CD4-positive, alpha-beta memory T cell (primary cell): Measurements from ENCODE around the gene TRIM8. TPM values are rescaled to one million over a fixed set of nuclear protein-coding genes. Genes with fewer than 3 reads are reported as not detected.

Experiments used
- CTCF ChIA-PET: fragments of 350-600 bp; sonication (Branson Sonifier 250); formaldehyde crosslinking; loops from one replicate; lab custom pipeline; 2021; ENCODE audit warnings: inconsistent platforms; ENCODE audit not compliant: partially characterized antibody; lab: Charles Lee
- POLR2A ChIA-PET: fragments of 350-600 bp; sonication (Branson Sonifier 250); formaldehyde crosslinking; loops from one replicate; lab custom pipeline; 2021; ENCODE audit not compliant: partially characterized antibody; lab: Charles Lee
- DNase-seq, 5 donors: peaks; one replicate each; pipeline versions ENCODE4 v3.0.0 to v3.0.0-alpha.2; 2020 to 2022; ENCODE audit warnings: mixed read lengths in 1 of 5
- H3K27ac ChIP-seq: one replicate; pipeline ENCODE4 v1.7.0; 2013; ENCODE audit warnings: low read depth, low read length
- H3K27me3 ChIP-seq: 2 replicates; pipeline ENCODE4 v1.7.0; 2013; ENCODE audit warnings: mild to moderate bottlenecking, low read length, moderate library complexity; ENCODE audit not compliant: insufficient read depth
- H3K36me3 ChIP-seq: 2 replicates; pipeline ENCODE4 v1.7.0; 2013; ENCODE audit warnings: mild to moderate bottlenecking, low read length, moderate library complexity; ENCODE audit not compliant: insufficient read depth
- H3K4me1 ChIP-seq: 2 replicates; pipeline ENCODE4 v1.7.0; 2013; ENCODE audit warnings: mild to moderate bottlenecking, low read length, moderate library complexity; ENCODE audit not compliant: insufficient read depth
- H3K4me3 ChIP-seq, 2 donors: one replicate each; pipeline ENCODE4 v1.7.0; 2013; ENCODE audit warnings: low read length in 2 of 2, mild to moderate bottlenecking in 1 of 2
- H3K9me3 ChIP-seq, 2 donors: one replicate each; pipeline ENCODE4 v1.7.0; 2013; ENCODE audit warnings: low read length in 2 of 2, control low read depth in 1 of 2; ENCODE audit not compliant: control insufficient read depth in 1 of 2
- H3K27ac Mint-ChIP-seq, 7 donors: one replicate each; pipeline ENCODE4 v1.8.0; 2020 to 2021; ENCODE audit warnings: mixed read lengths in 7 of 7, mild to moderate bottlenecking in 6 of 7, inconsistent platforms in 3 of 7, moderate library complexity in 3 of 7
- H3K27me3 Mint-ChIP-seq, 2 donors: one replicate each; pipeline ENCODE4 v1.8.0; 2020 to 2021; ENCODE audit warnings: mixed read lengths in 2 of 2
- H3K36me3 Mint-ChIP-seq, 2 donors: one replicate each; pipeline ENCODE4 v1.8.0; 2020 to 2021; ENCODE audit warnings: mixed read lengths in 2 of 2, inconsistent platforms in 1 of 2, mild to moderate bottlenecking in 1 of 2
- H3K4me1 Mint-ChIP-seq, 4 donors: one replicate each; pipeline ENCODE4 v1.8.0; 2020 to 2021; ENCODE audit warnings: mixed read lengths in 4 of 4, mild to moderate bottlenecking in 1 of 4
- H3K4me3 Mint-ChIP-seq, 8 donors: one replicate each; pipeline ENCODE4 v1.8.0; 2020 to 2021; ENCODE audit warnings: mixed read lengths in 8 of 8, mild to moderate bottlenecking in 7 of 8, moderate library complexity in 6 of 8, inconsistent platforms in 3 of 8
- H3K9me3 Mint-ChIP-seq, 8 donors: one replicate each; pipeline ENCODE4 v1.8.0; 2020 to 2021; ENCODE audit warnings: mixed read lengths in 8 of 8, mild to moderate bottlenecking in 5 of 8, inconsistent platforms in 3 of 8, moderate library complexity in 1 of 8
- intact Hi-C: fragments of 100-400 bp; cut with micrococcal nuclease; formaldehyde crosslinking; loops from one replicate; pipeline ENCODE4 v1.15.1; 2023
- polyA plus RNA-seq, 2 donors: library from polyadenylated mRNA; unstranded; fragments of 300-500 nt; fragmentation: Illumina TruSeq; gene quantifications; one replicate each; pipeline ENCODE4 v1.2.3, GENCODE V29; 2021
- total RNA-seq, 2 experiments: library from RNA; stranded (reverse); gene quantifications; one replicate each; pipeline ENCODE4 v1.2.3, GENCODE V29; 2021

Gene TRIM8
- total and polyA plus RNA-seq, 4 experiments from 2014 or later: 33.0 to 71.6 (median 62.4) TPM

DNA sequence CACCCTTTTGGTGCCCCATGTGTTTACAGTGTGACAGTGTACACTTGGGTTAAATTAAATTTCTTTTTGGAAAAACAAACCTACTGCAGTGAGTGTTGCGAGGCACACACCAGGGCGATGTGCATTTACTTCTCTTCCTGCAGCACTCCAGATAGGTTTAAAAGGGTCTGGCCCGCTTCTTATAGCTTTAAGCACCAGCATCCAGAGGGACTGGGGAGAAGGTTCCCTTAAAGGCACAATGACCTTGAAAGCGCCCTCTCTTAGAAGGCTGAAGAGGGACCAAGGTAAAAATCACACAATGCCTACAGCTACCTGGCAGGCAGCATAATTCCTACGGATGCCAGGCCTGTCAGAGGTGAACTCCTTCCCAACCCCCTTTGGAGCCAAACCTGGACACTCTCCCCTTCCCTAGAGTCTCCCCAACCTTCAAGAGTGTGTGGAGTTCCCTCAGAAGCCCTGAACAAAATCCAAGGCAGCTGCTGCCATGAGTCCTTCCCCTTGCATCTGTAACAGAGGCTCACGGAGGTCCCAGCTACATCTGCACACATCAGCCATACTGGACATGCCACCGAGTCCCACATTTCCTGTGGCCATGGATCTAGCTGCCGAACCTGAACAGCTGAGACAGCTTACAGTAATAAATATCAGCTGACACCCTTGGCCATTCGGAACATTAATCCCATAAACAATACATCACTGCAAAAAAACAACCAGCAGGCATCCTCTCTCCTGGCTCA lies 33.2 kb downstream of the TRIM8 start:
- no peaks in the 10 kb centered on the region for H3K36me3 Mint-ChIP-seq
- H3K4me3 ChIP-seq: no peak overlapping the region
- CTCF ChIA-PET: interaction anchor here (0.9 to 4.2 kb wide), 9 partner anchors 7 to 808 kb away, joined by 3 to 44 read pairs (median 4); partner anchors contain the start of gene TRIM8
- no peak overlapping the region for H3K27ac ChIP-seq
- no peaks in the 10 kb centered on the region for H3K9me3 ChIP-seq
- POLR2A ChIA-PET: interaction anchor here (1.0 to 13.6 kb wide), 3 partner anchors 23 to 66 kb away, joined by 3 to 431 read pairs (median 48); partner anchors contain the start of genes ARL3, SFXN2 and TRIM8
- peaks cover 31 to 70% (median 55%) of the 10 kb centered on the region in 4 donors for H3K4me1 Mint-ChIP-seq
- H3K4me1 ChIP-seq: peaks cover 54% of the 10 kb centered on the region
- H3K36me3 ChIP-seq: no peaks in the 10 kb centered on the region
- intact Hi-C loops: no loop called here
- no peak for DNase-seq
- no peak overlapping the region for H3K4me3 Mint-ChIP-seq
- no peaks in the 10 kb centered on the region for H3K27me3 Mint-ChIP-seq
- peak overlapping the region in 5 of 7 donors; percentile 48 to 82 (median 74) for H3K27ac Mint-ChIP-seq
- H3K9me3 Mint-ChIP-seq: peaks cover 0 to 2% (median 0%) of the 10 kb centered on the region in 8 donors
- no peaks in the 10 kb centered on the region for H3K27me3 ChIP-seq

DNA sequence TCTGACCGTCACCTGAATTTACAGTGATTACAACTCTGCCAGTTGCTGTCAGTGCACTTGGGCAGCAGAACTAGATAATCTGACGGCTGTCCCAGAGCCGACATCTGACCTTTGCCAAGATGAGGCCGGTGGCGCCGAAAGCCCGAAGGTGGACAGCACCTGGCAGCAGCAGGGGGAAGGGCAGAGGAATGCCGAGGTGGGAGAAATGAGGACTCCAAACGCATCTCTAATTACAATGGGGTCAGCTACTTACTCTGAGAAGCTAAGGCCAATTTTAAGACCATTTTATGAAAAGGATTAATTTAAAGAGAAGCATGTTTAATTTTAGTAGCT lies 33.8 kb downstream of the TRIM8 start:
- no peak overlapping the region for H3K4me3 ChIP-seq
- Mint-ChIP-seq H3K9me3 (peaks cover 0 to 2% (median 0%) of the 10 kb centered on the region in 8 donors), H3K4me1 (peaks cover 29 to 65% (median 53%) of the 10 kb centered on the region in 4 donors), H3K4me3 (no peak overlapping the region), H3K27ac (peak overlapping the region in 4 of 7 donors; percentile 33 to 81 (median 56)), H3K36me3 (no peaks in the 10 kb centered on the region), H3K27me3 (no peaks in the 10 kb centered on the region)
- POLR2A ChIA-PET: interaction anchor here (1.1 to 13.6 kb wide), 2 partner anchors 24 to 36 kb away, joined by 3 to 431 read pairs; partner anchors contain the start of genes ARL3, SFXN2 and TRIM8
- H3K9me3 ChIP-seq: no peaks in the 10 kb centered on the region
- H3K27me3 ChIP-seq: no peaks in the 10 kb centered on the region
- CTCF ChIA-PET: interaction anchor here (0.9 to 3.7 kb wide), 6 partner anchors 8 to 95 kb away, joined by 3 to 15 read pairs (median 4); no protein-coding TSS in a partner anchor
- peaks cover 49% of the 10 kb centered on the region for H3K4me1 ChIP-seq
- no peak for DNase-seq
- intact Hi-C loops: no loop called here
- H3K36me3 ChIP-seq: no peaks in the 10 kb centered on the region
- H3K27ac ChIP-seq: no peak overlapping the region

DNA sequence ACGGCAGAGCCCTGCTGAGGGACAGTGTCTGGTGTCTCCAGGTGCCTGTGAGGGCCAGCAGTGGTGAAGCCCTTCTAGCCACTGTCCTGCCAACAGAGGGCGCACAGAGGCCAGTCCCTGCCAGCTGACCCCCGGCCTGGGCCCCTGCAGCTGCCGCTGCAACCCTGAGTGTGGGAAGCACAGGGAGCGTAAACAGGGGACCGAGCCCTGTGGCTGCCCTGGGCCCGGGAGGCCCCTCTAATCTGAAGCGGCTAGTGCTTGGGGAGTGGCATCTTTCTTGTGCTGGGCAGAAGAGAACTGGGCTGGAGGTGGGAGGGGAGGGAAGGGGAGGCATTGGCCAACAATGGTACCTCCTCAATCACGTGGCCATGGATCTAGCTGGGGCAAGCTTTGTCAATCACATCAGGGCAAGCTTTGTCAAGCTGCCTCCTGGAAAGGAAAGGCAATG lies 34.6 kb downstream of the TRIM8 start:
- intact Hi-C loops: no loop called here
- no peak overlapping the region for H3K27ac ChIP-seq
- no peaks in the 10 kb centered on the region for H3K9me3 ChIP-seq
- no peak overlapping the region for H3K4me3 ChIP-seq
- no peaks in the 10 kb centered on the region for H3K36me3 ChIP-seq
- Mint-ChIP-seq H3K36me3 (peaks cover 0 to 2% of the 10 kb centered on the region in 2 donors), H3K9me3 (peaks cover 0 to under 1% (median 0%) of the 10 kb centered on the region in 8 donors), H3K4me1 (peaks cover 23 to 57% (median 46%) of the 10 kb centered on the region in 4 donors), H3K27ac (peak overlapping the region in 5 of 7 donors; percentile 25 to 83 (median 64)), H3K27me3 (no peaks in the 10 kb centered on the region), H3K4me3 (no peak overlapping the region)
- H3K27me3 ChIP-seq: no peaks in the 10 kb centered on the region
- POLR2A ChIA-PET: interaction anchor here (0.8 to 13.6 kb wide), 3 partner anchors 24 to 44 kb away, joined by 3 to 431 read pairs (median 3); partner anchors contain the start of genes ARL3, SFXN2 and TRIM8
- peaks cover 41% of the 10 kb centered on the region for H3K4me1 ChIP-seq
- CTCF ChIA-PET: interaction anchor here (0.6 to 3.7 kb wide), 5 partner anchors 9 to 96 kb away, joined by 3 to 15 read pairs (median 4); no protein-coding TSS in a partner anchor
- DNase-seq: no peak

DNA sequence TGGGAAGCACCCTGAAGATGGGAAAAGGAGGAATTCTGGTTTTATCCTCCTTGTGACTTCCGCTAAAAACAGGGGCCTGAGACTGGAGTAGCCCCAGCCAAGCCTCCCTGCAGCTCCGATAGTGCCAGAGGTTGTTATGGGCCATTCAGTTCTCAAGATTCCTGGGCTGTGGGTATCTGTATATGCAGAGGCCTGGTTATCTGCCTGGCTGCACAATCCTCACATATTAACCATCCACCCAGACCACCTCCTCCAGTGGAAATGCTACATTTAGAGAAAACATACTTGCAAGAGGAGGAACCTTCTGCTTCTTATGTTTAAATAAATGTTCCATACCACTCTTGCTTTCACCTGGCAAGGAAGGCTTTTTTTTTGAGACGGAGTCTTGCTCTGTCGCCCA lies 35.3 kb downstream of the TRIM8 start:
- DNase-seq: no peak
- H3K9me3 Mint-ChIP-seq: no peaks in the 10 kb centered on the region
- no peaks in the 10 kb centered on the region for H3K36me3 ChIP-seq
- peaks cover 18 to 50% (median 41%) of the 10 kb centered on the region in 4 donors for H3K4me1 Mint-ChIP-seq
- intact Hi-C loops: no loop called here
- H3K27ac Mint-ChIP-seq: peak overlapping the region in 1 of 7 donors; percentile 47
- H3K9me3 ChIP-seq: no peaks in the 10 kb centered on the region
- no peaks in the 10 kb centered on the region for H3K27me3 ChIP-seq
- peaks cover 33% of the 10 kb centered on the region for H3K4me1 ChIP-seq
- CTCF ChIA-PET: interaction anchor here (0.6 to 3.7 kb wide), 5 partner anchors 9 to 126 kb away, joined by 3 to 15 read pairs (median 4); no protein-coding TSS in a partner anchor
- H3K36me3 Mint-ChIP-seq: peaks cover 0 to 2% of the 10 kb centered on the region in 2 donors
- POLR2A ChIA-PET: interaction anchor here (0.8 to 13.6 kb wide), 2 partner anchors 25 to 44 kb away, joined by 3 to 431 read pairs; partner anchors contain the start of gene TRIM8
- H3K4me3 Mint-ChIP-seq: no peak overlapping the region
- H3K27me3 Mint-ChIP-seq: no peaks in the 10 kb centered on the region
- H3K27ac ChIP-seq: no peak overlapping the region
- no peak overlapping the region for H3K4me3 ChIP-seq

DNA sequence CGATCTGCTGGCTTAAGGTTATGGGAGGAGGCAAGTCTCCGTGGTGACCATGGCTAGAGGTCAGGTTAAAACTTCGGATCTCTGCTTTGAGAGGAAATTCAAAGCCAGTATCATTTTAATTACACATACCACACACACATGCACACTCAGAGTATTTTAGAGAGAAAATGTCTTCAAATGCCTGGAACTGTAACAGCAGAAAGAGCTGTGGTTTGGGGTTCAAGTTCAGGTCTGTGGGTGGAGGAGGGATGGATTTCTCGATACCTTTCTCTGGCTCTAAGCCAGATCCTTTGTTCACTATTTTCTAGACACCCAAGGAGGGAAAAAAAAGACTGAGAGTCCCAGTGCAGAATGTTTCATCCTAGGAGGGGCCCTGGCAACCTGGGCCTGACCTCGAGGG lies 37.4 kb downstream of the TRIM8 start:
- intact Hi-C loops: no loop called here
- Histone ChIP-seq H3K4me1 (peaks cover 12% of the 10 kb centered on the region), H3K27ac (no peak overlapping the region), H3K36me3 (no peaks in the 10 kb centered on the region), H3K27me3 (no peaks in the 10 kb centered on the region), H3K4me3 (no peak overlapping the region), H3K9me3 (no peaks in the 10 kb centered on the region)
- no peak for DNase-seq
- Mint-ChIP-seq H3K4me3 (no peak overlapping the region), H3K9me3 (no peaks in the 10 kb centered on the region), H3K36me3 (peaks cover 5 to 7% of the 10 kb centered on the region in 2 donors), H3K27ac (peak overlapping the region in 4 of 7 donors; percentile 4 to 89 (median 69)), H3K27me3 (no peaks in the 10 kb centered on the region), H3K4me1 (peaks cover 5 to 30% (median 22%) of the 10 kb centered on the region in 4 donors)
- ChIA-PET POLR2A (no interaction called here), CTCF (no interaction called here)

DNA sequence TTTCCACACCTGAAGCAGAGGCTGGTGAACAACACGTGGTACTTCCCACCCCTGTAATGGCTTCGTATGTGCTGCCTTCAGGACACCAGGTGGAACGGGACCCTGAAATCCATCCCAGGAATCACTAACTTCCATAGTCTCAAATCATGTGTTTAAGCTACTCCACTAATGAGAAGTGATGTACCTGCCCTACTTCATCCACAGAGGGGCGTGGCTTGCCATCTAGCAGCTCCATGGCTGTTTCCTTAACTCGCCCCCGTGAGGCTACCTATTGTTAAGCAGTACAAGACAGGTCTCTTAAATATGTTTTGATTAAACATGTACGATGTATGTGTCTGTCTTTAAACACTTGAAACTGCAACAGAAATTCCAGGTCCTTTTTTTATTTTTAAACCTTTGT lies 38.1 kb downstream of the TRIM8 start:
- ChIA-PET POLR2A (no interaction called here), CTCF (interaction anchor here (1.2 kb wide), 1 partner anchor 13 kb away, joined by 3 read pairs; no protein-coding TSS in a partner anchor)
- H3K27ac Mint-ChIP-seq: peak overlapping the region in 2 of 7 donors; percentile 23 to 48
- no peak overlapping the region for H3K27ac ChIP-seq
- no peak overlapping the region for H3K4me3 ChIP-seq
- intact Hi-C loops: no loop called here
- peaks cover 8% of the 10 kb centered on the region for H3K4me1 ChIP-seq
- H3K27me3 Mint-ChIP-seq: no peaks in the 10 kb centered on the region
- no peak for DNase-seq
- no peaks in the 10 kb centered on the region for H3K27me3 ChIP-seq
- no peaks in the 10 kb centered on the region for H3K9me3 ChIP-seq
- no peak overlapping the region for H3K4me3 Mint-ChIP-seq
- H3K36me3 ChIP-seq: no peaks in the 10 kb centered on the region
- peaks cover 5 to 24% (median 17%) of the 10 kb centered on the region in 4 donors for H3K4me1 Mint-ChIP-seq
- H3K36me3 Mint-ChIP-seq: peaks cover 5 to 7% of the 10 kb centered on the region in 2 donors
- H3K9me3 Mint-ChIP-seq: no peaks in the 10 kb centered on the region

DNA sequence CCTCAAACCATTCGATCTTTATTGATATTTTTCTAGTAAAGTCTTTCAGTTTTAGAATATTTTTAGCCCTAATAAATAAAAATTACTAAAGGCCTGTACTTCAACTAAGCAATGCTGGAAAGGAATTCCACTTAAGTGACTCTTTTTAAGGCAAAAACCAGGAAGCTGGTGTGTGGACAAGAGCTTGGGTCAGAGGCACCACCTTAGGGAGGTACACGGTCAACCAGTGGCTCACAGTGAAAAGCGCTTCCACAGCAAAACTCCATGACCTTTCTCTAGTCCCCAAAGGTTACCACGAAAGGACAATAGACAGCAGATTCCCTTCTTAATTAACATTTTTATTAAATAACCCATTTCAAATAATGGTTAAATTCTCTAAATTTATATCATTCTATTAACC lies 38.7 kb downstream of the TRIM8 start:
- no peaks in the 10 kb centered on the region for H3K27me3 ChIP-seq
- no peak overlapping the region for H3K27ac ChIP-seq
- DNase-seq: no peak
- H3K36me3 Mint-ChIP-seq: peaks cover 5 to 7% of the 10 kb centered on the region in 2 donors
- intact Hi-C loops: no loop called here
- ChIA-PET CTCF (interaction anchor here (1.2 kb wide), 1 partner anchor 13 kb away, joined by 3 read pairs; no protein-coding TSS in a partner anchor), POLR2A (no interaction called here)
- no peak overlapping the region for H3K4me3 Mint-ChIP-seq
- H3K27me3 Mint-ChIP-seq: no peaks in the 10 kb centered on the region
- no peaks in the 10 kb centered on the region for H3K36me3 ChIP-seq
- no peaks in the 10 kb centered on the region for H3K9me3 Mint-ChIP-seq
- peaks cover 8% of the 10 kb centered on the region for H3K4me1 ChIP-seq
- H3K4me1 Mint-ChIP-seq: peaks cover 5 to 24% (median 15%) of the 10 kb centered on the region in 4 donors
- no peak overlapping the region for H3K4me3 ChIP-seq
- H3K9me3 ChIP-seq: no peaks in the 10 kb centered on the region
- H3K27ac Mint-ChIP-seq: peak overlapping the region in 2 of 7 donors; percentile 36 to 54
